IMR-90 (cell line): ENCODE results near the gene NELL1.

ENCODE experiments used
- BHLHE40 ChIP-seq: fragments of 150-350 bp; IDR thresholded peaks from 2 replicates; pipeline ENCODE4 v1.6.1; 2016; ENCODE audit warnings: mild to moderate bottlenecking, low read depth, low read length
- CEBPB ChIP-seq: IDR thresholded peaks from 2 replicates; pipeline ENCODE4 v1.6.1; 2012; ENCODE audit warnings: low read depth, low read length, improper control_type of control experiment
- CHD1 ChIP-seq: IDR thresholded peaks from 2 replicates; pipeline ENCODE4 v1.6.1; 2012; ENCODE audit warnings: low read depth, low read length, improper control_type of control experiment
- CTCF ChIP-seq: conservative IDR thresholded peaks from 2 replicates; pipeline ENCODE4 v1.5.1; 2012; ENCODE audit warnings: mild to moderate bottlenecking, low read depth, low read length, improper control_type of control experiment
- ELK1 ChIP-seq: fragments of 150-350 bp; IDR thresholded peaks from 2 replicates; pipeline ENCODE4 v1.6.1; 2016; ENCODE audit warnings: low read depth, mild to moderate bottlenecking, low read length, moderate library complexity, borderline replicate concordance
- MAFK ChIP-seq: IDR thresholded peaks from 2 replicates; pipeline ENCODE4 v1.6.1; 2012; ENCODE audit warnings: low read depth, low read length, improper control_type of control experiment
- MAZ ChIP-seq: IDR thresholded peaks from 2 replicates; pipeline ENCODE4 v1.6.1; 2012; ENCODE audit warnings: low read depth, mild to moderate bottlenecking, low read length, improper control_type of control experiment, moderate library complexity, borderline replicate concordance
- MXI1 ChIP-seq: IDR thresholded peaks from 2 replicates; pipeline ENCODE4 v1.6.1; 2012; ENCODE audit warnings: low read depth, mild to moderate bottlenecking, low read length, moderate library complexity, borderline replicate concordance
- NFE2L2 ChIP-seq: fragments of 150-350 bp; IDR thresholded peaks from 2 replicates; pipeline ENCODE4 v1.6.1; 2016; ENCODE audit warnings: low read depth, mild to moderate bottlenecking, low read length
- POLR2A ChIP-seq: IDR thresholded peaks from 2 replicates; pipeline ENCODE4 v1.6.1; 2012; ENCODE audit warnings: mild to moderate bottlenecking, low read depth, low read length
- RAD21 ChIP-seq: IDR thresholded peaks from 2 replicates; pipeline ENCODE4 v1.6.1; 2012; ENCODE audit warnings: low read length, improper control_type of control experiment
- RCOR1 ChIP-seq: IDR thresholded peaks from 2 replicates; pipeline ENCODE4 v1.6.1; 2012; ENCODE audit warnings: mild to moderate bottlenecking, low read length, improper control_type of control experiment; ENCODE audit not compliant: insufficient replicate concordance
- RFX5 ChIP-seq: IDR thresholded peaks from 2 replicates; pipeline ENCODE4 v1.8.0; 2012; ENCODE audit warnings: low read depth, mild to moderate bottlenecking, low read length, moderate library complexity
- SMC3 ChIP-seq: fragments of 150-350 bp; IDR thresholded peaks from 2 replicates; pipeline ENCODE4 v1.6.1; 2016; ENCODE audit warnings: low read depth, mild to moderate bottlenecking, antibody characterized with exemption, low read length, moderate library complexity

GRCh38 chr11:21492931-21493330, 823.5 kb downstream of the NELL1 start:
- no peak for TF ChIP-seq BHLHE40
- TF ChIP-seq SMC3: no peak
- TF ChIP-seq RFX5: no peak
- no peak for TF ChIP-seq CTCF
- TF ChIP-seq POLR2A: no peak
- TF ChIP-seq MAFK: no peak
- no peak for TF ChIP-seq RAD21
- TF ChIP-seq MAZ: no peak
- no peak for TF ChIP-seq RCOR1
- no peak for TF ChIP-seq ELK1
- no peak for TF ChIP-seq MXI1
- no peak for TF ChIP-seq CHD1
- TF ChIP-seq CEBPB: no peak
- no peak for TF ChIP-seq NFE2L2
